NCI-H2196 (cell line): ENCODE results near the gene GRN.
A peak's percentile ranks its signal among the peaks of the same experiment; 100 is the strongest.
"Not testable (repeated sequence)": the region's sequence is repeated elsewhere in the genome, so short reads cannot be mapped to it uniquely, and the experiment has no call there.

ENCODE experiments used
- DNase-seq: peaks from one replicate; lab custom pipeline; 2025; ENCODE audit not compliant: unreplicated experiment; lab: John Stamatoyannopoulos, UW

GRN gene

DNA sequence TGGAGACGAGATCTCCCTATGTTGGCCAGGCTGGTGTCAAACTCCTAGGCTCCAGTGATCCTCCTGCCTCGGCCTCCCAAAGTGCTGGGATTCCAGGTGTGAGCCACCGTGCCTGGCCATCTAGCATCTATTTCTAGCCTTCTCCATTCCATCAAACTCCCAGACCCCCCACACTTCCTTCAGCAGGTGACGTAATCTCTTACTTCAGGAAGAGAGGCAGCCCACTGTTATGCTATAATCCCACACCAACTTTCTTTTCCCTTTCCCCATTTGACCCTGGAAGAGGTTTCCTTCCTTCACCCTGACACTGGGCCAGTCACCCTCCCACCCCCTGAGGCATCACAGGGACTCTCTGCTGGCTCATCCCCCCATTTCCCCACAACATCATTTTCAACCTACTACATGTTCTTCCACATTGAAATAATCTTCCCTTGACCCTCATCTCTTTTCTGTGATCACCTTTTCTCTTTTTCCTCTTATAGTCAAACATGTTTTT, 36.8 kb downstream of the GRN start:
- no peak for DNase-seq

DNA sequence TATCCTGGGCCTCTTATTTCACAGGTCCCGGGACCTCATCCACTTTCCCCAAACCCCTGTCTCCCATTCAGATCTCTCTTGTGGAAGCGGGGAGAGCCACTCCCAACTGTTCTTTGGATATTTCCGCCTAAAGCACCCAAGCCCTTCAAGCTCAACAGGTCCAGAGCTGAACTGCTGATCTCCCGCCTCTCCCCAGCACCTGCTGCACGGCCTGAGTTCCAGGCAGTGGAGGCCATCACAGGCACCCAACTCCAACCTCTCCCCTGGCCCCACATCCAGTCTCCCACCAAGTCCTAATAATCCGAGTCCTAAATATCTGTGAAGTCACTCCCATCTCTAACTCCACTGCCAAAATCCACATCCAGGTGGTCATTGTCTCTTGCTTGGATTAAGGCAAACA, 37.8 kb downstream of the GRN start:
- DNase-seq, result no peak

DNA sequence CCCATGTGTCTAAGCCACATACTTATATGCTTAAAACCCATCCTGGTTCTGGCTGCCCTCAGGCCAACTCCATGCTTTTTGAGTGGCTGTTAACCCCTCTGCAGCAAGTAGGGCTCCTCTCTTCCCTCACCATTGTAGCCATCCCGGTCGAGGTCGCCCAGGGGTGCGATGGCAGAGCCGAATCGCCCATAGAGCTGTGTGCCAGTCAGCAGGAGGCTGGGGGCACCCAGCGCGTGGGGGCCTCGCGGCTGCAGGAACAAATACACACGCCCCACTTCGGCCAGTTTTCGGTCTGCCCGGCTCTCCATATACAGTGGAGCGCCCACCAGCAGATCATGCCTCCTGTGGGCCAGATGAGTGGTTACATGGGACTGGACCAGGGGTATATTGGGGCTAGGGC, 38.3 kb downstream of the GRN start:
- DNase-seq, result no peak

DNA sequence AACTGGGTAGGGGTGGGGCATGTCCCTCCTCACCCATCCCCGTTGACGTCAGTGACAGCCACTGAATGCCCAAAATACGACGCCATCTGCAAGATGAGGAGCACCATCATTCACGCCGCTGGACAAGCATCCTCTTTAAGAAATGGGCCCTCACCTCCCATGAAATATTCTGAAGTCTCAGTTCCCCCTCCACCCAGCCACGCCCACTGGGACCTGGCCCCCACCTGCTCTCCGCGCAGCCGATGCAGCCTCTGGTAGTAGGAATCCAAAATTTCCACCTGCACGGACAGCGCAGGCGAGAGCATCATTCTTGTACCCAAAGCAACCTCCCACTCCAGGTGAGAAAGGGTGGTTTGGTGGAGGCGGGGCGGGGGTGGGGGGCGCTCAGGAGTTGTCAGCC, 38.8 kb downstream of the GRN start:
- no peak for DNase-seq

- no peak for DNase-seq
These were observed 39.2 kb downstream of the GRN start for GRCh38 chr17:44384281-44384822.

GRCh38 chr17:44384823-44385286, 39.8 kb downstream of the GRN start:
- DNase-seq, result peak; percentile 59

DNA sequence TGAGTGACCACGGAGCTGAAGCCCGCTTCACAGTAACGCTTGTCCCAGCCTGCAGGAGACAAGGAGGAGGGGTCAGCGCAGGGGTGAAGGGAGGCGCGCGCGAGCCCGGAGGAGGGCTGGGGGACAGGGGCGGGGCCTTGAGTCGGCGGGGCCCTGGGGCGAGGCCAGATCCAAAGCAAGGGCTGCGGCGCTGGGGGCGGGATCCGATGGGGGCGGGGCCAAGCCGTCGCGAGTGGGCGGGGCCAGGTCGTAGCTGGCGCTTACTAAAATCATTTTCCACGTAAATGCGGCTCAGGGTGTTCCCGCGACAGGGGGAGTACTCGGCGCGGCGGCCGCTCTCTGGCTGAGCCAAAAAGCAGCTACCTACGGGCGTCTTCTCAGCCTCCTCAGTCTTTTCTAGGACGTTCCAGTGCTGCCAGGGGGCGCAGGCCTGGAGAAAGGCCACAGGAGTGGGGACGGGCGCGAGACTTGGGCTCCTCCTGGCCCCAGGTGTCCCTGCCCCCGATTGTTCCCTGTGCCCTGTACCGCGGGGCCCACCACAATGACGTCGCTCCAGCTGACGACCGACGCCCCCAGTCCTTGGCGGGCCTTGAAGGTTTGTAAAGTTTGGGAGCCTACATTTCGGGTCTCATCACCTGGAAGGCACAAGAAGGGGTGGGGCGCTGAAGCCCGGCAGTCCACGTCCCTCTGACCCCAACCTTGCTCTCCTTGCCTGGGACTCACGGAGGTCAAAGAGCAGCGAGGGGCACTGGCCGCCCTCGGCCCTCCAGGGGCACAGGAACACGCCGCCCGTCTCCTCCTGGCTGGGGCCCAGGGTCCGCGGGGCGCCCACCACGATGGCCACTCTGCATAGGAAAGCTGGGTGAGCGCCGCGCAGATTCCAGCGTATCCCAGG, 40.4 kb downstream of the GRN start:
- DNase-seq, result peak; percentile 90

DNA sequence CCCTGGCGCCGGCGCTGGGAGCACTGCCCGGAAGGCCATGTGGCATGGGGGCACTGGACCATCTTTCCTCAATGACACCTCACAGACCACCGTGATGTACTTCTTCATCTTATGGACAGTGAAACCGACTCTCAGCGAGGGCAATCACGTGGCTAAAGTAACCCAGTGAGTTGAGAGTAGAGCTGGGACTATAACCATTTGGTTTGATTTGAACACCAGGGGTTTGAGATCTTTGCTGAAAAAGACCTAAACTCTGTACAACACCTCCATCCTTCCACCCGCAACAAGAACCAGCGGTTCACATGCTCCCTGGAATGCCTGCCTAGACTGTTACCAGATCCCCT, 41.1 kb downstream of the GRN start:
- DNase-seq, result no peak

- no peak for DNase-seq
These were observed 42.7 kb downstream of the GRN start for GRCh38 chr17:44387804-44388203.

GRCh38 chr17:44389281-44389680, 44.2 kb downstream of the GRN start, which contains the start of gene ITGA2B:
Gene ITGA2B, minus strand, starts transcription at chr17:44389649. Its CDS starts 176 bp downstream, at chr17:44389473.
- no peak for DNase-seq

DNA sequence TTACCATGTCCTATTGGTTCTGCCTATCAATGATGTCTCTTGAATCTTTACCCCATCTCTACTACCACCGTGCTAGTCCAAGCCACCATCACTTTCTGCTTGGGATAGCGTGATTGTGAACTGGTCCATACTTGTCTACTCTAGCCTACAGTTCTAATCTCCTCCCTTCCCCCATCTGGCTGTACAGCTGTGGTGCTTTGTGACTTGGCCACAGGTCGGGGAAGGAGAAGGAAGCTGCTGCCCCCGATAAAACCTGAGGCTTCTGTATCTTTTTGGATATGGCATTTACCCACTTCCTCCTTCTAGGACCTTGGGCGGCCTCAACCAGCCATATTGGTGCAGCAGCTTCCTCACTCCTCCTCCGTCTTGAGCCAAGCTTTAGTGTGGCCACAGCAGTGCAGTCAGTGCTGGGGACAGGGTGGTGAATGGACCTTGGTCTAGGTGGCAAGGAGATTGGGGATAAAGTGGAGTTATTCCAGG, 44.7 kb downstream of the GRN start:
- no peak for DNase-seq

- no peak for DNase-seq
These were observed 45.3 kb downstream of the GRN start for GRCh38 chr17:44390250-44390870.

DNA sequence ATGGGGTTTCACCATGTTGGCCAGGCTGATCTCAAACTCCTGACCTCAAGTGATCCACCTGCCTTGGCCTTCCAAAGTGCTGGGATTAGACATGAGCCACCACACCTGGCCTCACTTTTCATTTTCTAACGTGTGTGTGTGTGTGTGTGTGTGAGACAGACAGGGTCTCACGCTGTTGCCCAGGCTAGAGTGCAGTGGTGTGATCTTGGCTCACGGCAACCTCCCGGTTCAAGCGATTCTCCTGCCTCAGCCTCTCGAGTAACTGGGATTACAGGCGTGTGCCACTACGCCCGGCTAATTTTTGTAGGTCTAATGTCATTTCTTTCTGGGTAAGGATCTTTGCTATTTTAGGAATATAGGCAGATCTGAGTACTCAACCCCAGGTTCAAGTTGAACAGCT, 49.0 kb downstream of the GRN start:
- DNase-seq, result not testable (repeated sequence)

DNA sequence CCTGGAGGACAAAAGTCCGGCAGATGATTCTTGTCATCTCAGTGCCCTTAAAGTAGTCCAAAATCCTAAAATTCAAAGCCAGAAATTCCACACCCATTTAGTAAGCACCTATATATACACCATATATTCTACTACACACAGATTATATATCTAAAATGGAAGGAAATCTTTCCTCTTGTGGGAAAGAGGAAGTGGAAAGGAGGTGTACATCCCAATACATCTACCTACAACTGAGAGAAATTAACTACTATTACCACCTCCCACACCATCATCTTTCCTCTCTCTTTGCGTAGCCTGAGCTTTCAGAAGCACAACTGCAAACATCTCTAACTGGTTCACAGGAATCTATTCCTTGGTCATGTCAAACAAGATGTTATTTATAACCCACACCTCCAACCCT, 49.7 kb downstream of the GRN start:
- DNase-seq, result no peak

DNA sequence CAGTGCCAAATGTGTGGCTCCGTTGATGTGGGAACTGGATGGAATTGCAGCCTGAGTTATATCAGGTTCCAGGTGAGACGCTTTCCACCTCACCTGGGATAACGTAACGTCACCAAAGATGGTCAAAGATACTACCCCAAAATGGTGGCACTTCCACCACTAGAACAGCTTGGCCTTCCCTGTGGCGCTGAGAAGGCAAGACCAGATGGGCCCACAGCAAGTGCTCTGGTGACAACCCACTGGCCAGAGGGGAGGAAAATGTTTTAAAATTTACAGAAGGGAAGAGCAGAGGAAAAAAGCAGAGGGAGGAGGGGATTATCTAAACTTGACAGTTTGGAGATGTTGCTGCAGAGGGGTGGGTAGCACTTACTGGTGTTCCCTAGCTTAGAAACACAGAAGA, 51.8 kb downstream of the GRN start:
- no peak for DNase-seq

DNA sequence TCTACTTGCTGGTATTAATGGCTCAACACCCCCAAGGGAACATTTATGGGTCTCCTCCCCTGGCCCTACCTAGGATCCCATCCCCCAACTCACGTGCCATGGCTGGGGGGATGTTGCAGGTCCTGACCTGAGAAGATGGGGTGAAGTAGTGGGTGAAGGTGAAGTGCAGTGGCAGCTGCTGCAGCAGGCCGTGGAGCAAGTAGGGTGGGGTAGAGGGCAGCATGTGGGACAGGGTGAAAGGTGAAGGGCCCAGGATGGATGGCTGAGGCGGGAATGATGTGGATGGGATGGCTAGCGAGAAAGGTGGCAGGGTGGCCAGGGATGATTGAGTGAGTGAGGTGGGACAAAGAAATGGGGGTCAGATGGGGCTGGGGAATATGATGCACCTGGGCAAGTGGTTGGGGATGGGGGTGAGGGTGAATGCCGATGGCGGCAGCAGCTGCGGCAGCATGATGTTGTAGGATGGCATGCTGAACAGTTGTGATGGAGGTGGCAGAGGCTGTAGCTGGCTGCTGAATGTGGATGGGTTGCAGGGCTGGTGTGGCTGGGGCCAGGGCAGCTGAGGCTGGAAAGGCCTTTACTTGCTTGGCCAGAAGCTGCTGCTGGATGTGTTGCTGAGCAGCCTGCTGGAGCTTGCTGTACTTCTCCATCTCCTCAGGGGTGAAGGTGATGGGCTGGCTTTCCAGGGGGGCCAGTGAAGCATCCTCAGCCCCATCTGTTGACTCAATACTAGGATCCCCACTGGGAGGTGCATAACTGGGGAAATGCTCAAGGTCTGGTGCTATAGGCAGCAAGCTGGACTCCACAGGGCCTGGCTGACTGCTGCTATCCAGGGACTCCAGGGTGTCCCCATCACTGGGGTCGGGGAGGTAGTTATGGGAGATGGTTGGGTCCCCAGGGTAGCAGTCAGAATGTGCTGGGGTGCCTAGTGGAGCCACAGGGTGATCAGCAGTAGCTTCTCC, 52.7 kb downstream of the GRN start:
- DNase-seq, result no peak

GRCh38 chr17:44398692-44399691, 53.9 kb downstream of the GRN start:
- no peak for DNase-seq

GRCh38 chr17:44400226-44400847, 55.2 kb downstream of the GRN start:
- DNase-seq, result peak; percentile 28
